ENCODE results near the gene HYDIN. TPM values are rescaled to one million over a fixed set of nuclear protein-coding genes. Genes with fewer than 3 reads are reported as not detected.

HYDIN gene
- total RNA-seq, 2 donors from 2014 or later: 1.5 to 12.5 TPM

DNA sequence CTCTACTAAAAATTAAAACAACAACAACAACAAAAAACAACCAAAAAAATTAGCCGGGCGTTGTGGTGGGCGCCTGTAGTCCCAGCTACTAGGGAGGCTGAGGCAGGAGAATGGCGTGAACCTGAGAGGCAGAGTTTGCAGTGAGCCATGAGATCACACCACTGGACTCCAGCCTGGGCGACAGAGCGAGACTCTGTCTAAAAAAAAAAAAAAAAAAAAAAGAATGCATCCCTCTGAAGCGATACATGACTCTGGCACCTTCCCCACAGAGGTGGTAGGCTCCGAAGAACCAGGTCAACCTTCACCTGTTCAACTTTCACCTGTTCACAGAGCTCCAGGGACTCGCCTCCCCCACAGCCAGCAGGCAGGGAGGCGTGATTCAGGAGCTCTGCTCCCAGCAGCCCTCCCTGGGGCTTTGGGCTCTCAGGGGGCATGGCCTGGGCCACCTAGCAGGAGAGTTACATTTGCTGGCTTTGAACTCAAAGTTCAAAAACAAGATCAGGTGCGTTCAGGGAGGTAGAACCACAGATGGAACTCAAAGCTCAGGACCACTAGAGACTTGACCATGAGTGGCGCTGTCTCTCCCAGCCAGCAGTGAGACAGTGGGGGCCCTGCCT lies 435.1 kb downstream of the HYDIN start:
- Histone ChIP-seq H3K27ac (no peak overlapping the region), H3K4me1 (replicated peaks) (no peaks in the 10 kb centered on the region), H3K36me3 (no peaks in the 10 kb centered on the region), H3K27me3 (replicated peaks; ENCODE audit: insufficient read depth) (no peaks in the 10 kb centered on the region), H3K4me3 (no peak overlapping the region), H3K9me3 (no peaks in the 10 kb centered on the region)
- TF ChIP-seq POLR2A (IDR thresholded peaks at IDR 0.05) (no peak), POLR2AphosphoS5 (IDR thresholded peaks at IDR 0.05) (no peak)
- TF ChIP-seq, protein P1, sequence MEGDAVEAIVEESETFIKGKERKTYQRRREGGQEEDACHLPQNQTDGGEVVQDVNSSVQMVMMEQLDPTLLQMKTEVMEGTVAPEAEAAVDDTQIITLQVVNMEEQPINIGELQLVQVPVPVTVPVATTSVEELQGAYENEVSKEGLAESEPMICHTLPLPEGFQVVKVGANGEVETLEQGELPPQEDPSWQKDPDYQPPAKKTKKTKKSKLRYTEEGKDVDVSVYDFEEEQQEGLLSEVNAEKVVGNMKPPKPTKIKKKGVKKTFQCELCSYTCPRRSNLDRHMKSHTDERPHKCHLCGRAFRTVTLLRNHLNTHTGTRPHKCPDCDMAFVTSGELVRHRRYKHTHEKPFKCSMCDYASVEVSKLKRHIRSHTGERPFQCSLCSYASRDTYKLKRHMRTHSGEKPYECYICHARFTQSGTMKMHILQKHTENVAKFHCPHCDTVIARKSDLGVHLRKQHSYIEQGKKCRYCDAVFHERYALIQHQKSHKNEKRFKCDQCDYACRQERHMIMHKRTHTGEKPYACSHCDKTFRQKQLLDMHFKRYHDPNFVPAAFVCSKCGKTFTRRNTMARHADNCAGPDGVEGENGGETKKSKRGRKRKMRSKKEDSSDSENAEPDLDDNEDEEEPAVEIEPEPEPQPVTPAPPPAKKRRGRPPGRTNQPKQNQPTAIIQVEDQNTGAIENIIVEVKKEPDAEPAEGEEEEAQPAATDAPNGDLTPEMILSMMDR (IDR thresholded peaks at IDR 0.05): no peak
- DNase-seq (ENCODE audit: low spot score): no peak
- intact Hi-C loops (cut with DNase I): no loop called here
- WGBS: 91% methylated on average over 12 of the region's 12 CpGs

DNA sequence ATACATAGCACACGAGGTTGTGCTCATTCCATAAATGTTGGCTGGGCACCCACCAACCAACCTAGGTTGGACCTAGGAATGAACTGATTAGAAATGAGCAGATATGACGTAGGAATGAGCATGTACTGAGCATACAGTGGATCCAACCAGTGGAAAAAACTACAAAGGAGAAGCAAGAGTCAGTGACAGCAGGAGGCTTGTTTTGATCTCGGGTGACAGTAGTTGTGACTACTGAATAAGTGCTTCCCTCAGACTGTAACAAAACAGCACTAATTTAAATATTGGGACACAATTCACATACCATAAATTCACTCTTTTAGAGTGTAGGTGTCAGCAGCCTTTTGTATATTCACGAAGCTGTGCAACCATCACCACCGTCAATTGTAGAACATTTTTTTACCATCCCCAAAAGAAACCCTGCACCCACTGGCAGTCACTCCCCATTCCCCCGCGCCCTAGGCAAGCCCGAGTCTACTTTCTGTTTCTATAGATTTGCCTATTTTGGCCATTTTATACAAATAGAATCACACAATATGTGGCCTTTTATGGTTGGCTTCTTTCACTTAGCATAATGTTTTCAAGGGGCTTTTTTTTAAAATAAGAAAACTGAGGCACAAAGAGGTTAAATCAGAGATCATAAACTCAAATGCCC lies 436.5 kb downstream of the HYDIN start:
- Histone ChIP-seq H3K27ac (no peak overlapping the region), H3K36me3 (no peaks in the 10 kb centered on the region), H3K27me3 (replicated peaks; ENCODE audit: insufficient read depth) (no peaks in the 10 kb centered on the region), H3K4me3 (no peak overlapping the region), H3K4me1 (replicated peaks) (no peaks in the 10 kb centered on the region), H3K9me3 (no peaks in the 10 kb centered on the region)
- DNase-seq (ENCODE audit: low spot score): no peak
- intact Hi-C loops (cut with DNase I): no loop called here
- WGBS: 83% methylated on average over 8 of the region's 8 CpGs
- TF ChIP-seq POLR2AphosphoS5 (IDR thresholded peaks at IDR 0.05): no peak
- no peak for TF ChIP-seq POLR2A (IDR thresholded peaks at IDR 0.05)
- TF ChIP-seq, protein P1 (IDR thresholded peaks at IDR 0.05): no peak

DNA sequence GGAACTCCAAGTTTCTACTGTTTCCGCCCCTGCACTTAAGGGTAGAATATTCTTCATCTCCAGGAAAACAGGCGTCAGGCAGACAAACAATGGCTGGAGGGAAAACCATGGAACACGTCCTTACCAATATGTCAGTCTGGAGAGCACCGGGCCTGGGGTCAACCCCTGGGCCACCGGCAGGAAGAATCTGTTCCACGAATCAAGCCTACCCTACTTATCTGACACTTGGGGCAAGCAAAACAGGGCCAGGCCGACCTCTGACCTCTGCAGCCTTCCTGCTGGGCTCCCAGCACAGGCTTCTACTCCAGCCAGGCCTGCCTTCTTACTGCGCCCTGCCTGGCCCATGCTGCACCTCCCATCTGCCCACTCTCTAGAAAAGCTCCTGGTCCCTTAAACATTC lies 439.7 kb downstream of the HYDIN start:
- 72% methylated on average over 8 of the region's 8 CpGs for WGBS
- no peak for TF ChIP-seq POLR2A (IDR thresholded peaks at IDR 0.05)
- TF ChIP-seq, protein P1 (IDR thresholded peaks at IDR 0.05): no peak
- no peak for TF ChIP-seq POLR2AphosphoS5 (IDR thresholded peaks at IDR 0.05)
- intact Hi-C loops (cut with DNase I): no loop called here

DNA sequence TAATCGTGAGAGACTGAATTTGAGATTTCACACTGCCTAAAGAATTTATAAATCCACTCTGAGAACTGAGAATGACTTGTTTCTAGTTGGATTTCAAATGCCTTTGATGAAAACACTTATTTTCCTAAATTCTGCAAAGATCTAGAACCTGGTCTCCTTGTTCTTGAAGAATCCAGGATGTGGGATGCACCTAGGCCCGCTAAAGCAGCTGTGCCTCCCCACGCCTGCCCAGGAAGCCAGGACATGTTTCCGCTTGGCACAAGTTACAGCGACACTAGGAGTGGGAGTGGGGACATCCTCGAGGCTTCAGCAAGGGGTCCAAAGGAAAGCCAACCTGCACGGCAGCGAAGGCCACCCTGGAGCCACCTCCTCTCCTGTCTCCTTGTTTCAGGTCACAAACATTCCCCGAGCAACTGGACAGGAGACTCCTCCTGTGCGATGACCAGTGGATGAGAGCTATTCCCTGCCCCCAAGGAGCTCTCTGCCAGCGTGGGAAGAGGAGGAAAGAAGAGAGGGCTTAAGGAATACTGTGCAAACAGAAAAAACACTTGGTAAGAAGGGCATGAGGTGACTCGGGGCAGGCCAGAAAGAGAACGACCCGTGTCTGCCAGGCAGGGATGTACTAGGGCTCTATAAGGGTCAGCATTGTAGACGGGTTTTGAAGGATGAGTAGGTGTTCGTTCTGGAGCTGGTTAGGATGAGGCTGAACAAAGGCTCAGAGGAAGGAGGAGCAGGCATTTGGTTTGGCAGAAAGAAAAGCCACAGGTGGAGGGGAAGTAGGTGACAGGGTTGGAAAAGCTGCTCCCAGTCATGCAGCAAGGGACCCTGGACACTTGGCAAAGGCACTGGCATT lies 440.7 kb downstream of the HYDIN start:
- TF ChIP-seq POLR2AphosphoS5 (IDR thresholded peaks at IDR 0.05) (no peak), POLR2A (IDR thresholded peaks at IDR 0.05) (no peak)
- TF ChIP-seq, protein P1 (IDR thresholded peaks at IDR 0.05): no peak
- no peak for DNase-seq (ENCODE audit: low spot score)
- Histone ChIP-seq H3K27me3 (replicated peaks; ENCODE audit: insufficient read depth) (no peaks in the 10 kb centered on the region), H3K9me3 (no peaks in the 10 kb centered on the region), H3K4me1 (replicated peaks) (peaks cover 4% of the 10 kb centered on the region), H3K4me3 (no peak overlapping the region), H3K27ac (no peak overlapping the region), H3K36me3 (no peaks in the 10 kb centered on the region)
- intact Hi-C loops (cut with DNase I): no loop called here
- WGBS: 74% methylated on average over 16 of the region's 16 CpGs

More for the DNA sequence above, 439.7 kb downstream of the HYDIN start:
- Histone ChIP-seq H3K4me3 (no peak overlapping the region), H3K9me3 (no peaks in the 10 kb centered on the region), H3K27ac (no peak overlapping the region), H3K27me3 (replicated peaks; ENCODE audit: insufficient read depth) (no peaks in the 10 kb centered on the region), H3K4me1 (replicated peaks) (peaks cover 4% of the 10 kb centered on the region), H3K36me3 (no peaks in the 10 kb centered on the region)
- DNase-seq (ENCODE audit: low spot score): no peak
